ENCODE data around the gene NGEF. TPM values are rescaled to one million over a fixed set of nuclear protein-coding genes. Genes with fewer than 3 reads are reported as not detected.

NGEF gene
- total RNA-seq, 2 experiments from 2014 or later = 0.63 TPM; not detected in 1

DNA sequence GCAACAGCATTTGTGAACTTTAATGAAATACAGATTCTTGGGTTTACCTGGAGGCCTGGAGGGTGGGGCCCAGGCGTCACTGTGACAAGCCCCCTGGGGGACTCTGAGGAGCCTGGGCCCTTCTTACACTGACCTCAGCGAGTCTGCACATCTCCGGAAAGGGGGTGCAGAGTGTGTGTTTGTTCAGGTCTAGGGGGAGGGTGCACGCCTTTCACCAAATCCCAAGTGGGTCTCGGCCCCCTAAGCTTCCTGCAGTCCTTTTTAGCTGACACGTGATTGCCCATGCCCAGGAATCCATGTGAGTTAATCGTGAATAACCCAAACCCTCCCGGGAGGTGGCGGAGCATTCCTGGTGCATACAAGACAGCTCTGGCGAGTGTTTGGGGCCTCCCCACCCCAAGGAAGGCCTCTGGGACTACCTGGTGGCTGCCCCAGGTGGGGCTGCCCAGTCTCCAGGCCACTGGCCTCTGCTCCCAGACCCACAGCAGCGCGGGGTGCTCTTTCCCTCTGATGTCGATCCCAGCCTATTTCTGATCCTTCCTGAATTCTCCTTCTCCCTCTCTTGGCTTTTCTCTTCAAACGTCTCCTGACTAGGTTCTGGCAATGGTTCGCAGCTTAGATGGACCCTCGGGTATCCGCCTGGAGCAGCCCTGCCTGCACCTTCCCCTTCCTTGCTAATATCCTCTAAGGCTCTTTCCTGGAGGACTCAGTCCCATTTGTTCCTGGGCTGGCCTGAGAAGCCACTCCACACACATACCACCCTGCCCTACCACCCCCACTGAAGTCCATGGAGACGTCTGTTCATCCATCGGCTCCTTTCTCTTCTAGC, 10.0 kb downstream of the NGEF start:
- no peak for DNase-seq
- H3K4me3 Mint-ChIP-seq = no peak overlapping the region
- no peak for ATAC-seq
- H3K36me3 Mint-ChIP-seq (ENCODE audit: low read depth) = no peaks in the 10 kb centered on the region
- POLR2A ChIA-PET = no interaction called here
- TF ChIP-seq, protein P1, sequence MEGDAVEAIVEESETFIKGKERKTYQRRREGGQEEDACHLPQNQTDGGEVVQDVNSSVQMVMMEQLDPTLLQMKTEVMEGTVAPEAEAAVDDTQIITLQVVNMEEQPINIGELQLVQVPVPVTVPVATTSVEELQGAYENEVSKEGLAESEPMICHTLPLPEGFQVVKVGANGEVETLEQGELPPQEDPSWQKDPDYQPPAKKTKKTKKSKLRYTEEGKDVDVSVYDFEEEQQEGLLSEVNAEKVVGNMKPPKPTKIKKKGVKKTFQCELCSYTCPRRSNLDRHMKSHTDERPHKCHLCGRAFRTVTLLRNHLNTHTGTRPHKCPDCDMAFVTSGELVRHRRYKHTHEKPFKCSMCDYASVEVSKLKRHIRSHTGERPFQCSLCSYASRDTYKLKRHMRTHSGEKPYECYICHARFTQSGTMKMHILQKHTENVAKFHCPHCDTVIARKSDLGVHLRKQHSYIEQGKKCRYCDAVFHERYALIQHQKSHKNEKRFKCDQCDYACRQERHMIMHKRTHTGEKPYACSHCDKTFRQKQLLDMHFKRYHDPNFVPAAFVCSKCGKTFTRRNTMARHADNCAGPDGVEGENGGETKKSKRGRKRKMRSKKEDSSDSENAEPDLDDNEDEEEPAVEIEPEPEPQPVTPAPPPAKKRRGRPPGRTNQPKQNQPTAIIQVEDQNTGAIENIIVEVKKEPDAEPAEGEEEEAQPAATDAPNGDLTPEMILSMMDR (IDR thresholded peaks at IDR 0.05) = no peak
- CTCF ChIA-PET = interaction anchor here (1.5 kb wide), 1 partner anchor 50 kb away, joined by 3 read pairs; no protein-coding TSS in a partner anchor
- no peak overlapping the region for H3K27ac Mint-ChIP-seq
- no peaks in the 10 kb centered on the region for H3K9me3 Mint-ChIP-seq
- no peaks in the 10 kb centered on the region for H3K4me1 Mint-ChIP-seq (ENCODE audit: low read depth)
- intact Hi-C loops (cut with micrococcal nuclease) = no loop called here
- no peaks in the 10 kb centered on the region for H3K27me3 Mint-ChIP-seq

DNA sequence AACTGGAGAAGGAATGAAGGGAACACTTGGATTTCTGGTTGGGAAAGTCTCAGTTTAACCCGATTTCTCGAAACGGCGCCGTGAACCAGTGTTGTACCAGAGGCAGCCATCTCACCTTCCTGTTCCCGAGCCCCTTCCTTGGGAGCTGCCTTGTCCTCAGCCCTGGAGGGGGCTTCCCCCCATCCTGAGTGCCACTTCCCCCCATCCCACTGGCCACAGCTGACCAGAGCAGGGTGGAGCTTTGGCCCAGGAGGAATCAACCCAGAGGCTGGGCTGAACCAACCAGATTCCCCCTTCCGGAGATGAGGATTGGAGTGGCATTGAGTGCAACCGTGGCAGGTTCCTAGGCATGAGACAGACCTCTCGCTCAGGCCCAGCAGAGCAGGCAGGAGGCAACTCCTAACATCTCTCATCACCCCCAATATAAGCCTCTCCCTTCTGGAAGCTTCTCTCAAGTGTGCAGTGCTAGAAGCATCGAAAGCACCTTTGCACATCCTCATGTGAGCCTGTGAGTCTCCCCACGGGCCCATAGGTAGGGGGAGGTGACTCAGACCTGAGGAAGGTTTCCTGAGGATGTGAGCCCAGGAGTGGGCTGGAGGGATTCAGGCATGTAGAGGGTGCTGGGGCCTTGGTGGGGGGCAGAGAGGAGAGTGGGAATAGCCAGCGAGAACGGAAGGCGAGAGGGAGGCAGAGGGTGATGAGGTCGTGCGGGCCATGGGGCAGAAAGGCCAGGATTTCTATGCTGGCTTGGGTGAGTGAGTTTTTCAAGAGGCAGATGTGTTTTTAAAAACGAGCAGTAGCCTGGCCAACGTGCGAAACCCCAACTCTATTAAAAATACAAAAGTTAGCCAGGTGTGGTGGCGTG, 11.9 kb downstream of the NGEF start:
- no peaks in the 10 kb centered on the region for H3K36me3 Mint-ChIP-seq (ENCODE audit: low read depth)
- ChIA-PET POLR2A (no interaction called here), CTCF (no interaction called here)
- ATAC-seq = no peak
- DNase-seq = no peak
- H3K27ac Mint-ChIP-seq = no peak overlapping the region
- no peaks in the 10 kb centered on the region for H3K4me1 Mint-ChIP-seq (ENCODE audit: low read depth)
- H3K9me3 Mint-ChIP-seq = no peaks in the 10 kb centered on the region
- no peak overlapping the region for H3K4me3 Mint-ChIP-seq
- intact Hi-C loops (cut with micrococcal nuclease) = no loop called here
- H3K27me3 Mint-ChIP-seq = no peaks in the 10 kb centered on the region
- TF ChIP-seq, protein P1 (IDR thresholded peaks at IDR 0.05) = no peak

DNA sequence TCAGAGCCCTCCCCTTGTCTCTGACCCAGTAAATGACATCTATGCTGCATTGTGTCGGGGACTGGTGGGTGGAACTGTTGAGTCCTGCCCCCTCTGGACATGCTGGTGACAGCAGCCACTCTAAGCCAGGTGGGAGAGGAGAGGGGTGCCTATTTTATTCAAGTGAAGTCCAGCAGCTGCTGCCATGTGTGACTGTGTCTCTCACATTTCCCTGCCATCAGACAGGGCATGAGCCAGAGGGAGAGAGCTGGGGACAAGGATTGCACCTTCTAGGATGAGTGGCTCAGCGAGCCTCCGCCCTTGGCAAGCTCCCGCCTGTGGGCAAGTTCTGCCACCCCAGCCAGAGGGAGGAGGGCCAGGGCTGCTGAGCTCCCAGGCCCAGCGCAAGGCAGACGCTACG, 13.7 kb downstream of the NGEF start:
- H3K9me3 Mint-ChIP-seq = no peaks in the 10 kb centered on the region
- H3K36me3 Mint-ChIP-seq (ENCODE audit: low read depth) = no peaks in the 10 kb centered on the region
- TF ChIP-seq, protein P1 (IDR thresholded peaks at IDR 0.05) = no peak
- no peak overlapping the region for H3K27ac Mint-ChIP-seq
- H3K4me1 Mint-ChIP-seq (ENCODE audit: low read depth) = no peaks in the 10 kb centered on the region
- POLR2A ChIA-PET = no interaction called here
- no peaks in the 10 kb centered on the region for H3K27me3 Mint-ChIP-seq
- DNase-seq (no peak), ATAC-seq (no peak)
- CTCF ChIA-PET = no interaction called here
- no peak overlapping the region for H3K4me3 Mint-ChIP-seq
- intact Hi-C loops (cut with micrococcal nuclease) = no loop called here

DNA sequence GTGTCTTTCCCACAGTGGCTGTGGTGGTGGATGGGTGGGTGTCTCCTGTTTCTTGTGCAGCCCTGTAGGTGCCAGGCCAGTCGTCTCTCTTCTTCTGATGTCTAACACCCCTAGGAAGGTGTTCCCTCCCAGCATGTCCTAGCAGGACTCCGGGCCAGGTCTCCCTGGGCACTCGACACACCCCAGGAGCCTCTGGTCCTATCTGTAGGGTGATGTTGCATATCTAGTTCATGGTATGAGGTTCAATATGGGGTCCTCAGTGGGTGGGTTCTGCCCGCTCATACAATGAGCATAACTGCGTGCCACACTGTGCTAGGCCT, 14.4 kb downstream of the NGEF start:
- TF ChIP-seq, protein P1 (IDR thresholded peaks at IDR 0.05) = no peak
- H3K4me1 Mint-ChIP-seq (ENCODE audit: low read depth) = no peaks in the 10 kb centered on the region
- H3K36me3 Mint-ChIP-seq (ENCODE audit: low read depth) = no peaks in the 10 kb centered on the region
- no peaks in the 10 kb centered on the region for H3K9me3 Mint-ChIP-seq
- H3K27me3 Mint-ChIP-seq = no peaks in the 10 kb centered on the region
- ATAC-seq = no peak
- no peak overlapping the region for H3K27ac Mint-ChIP-seq
- H3K4me3 Mint-ChIP-seq = no peak overlapping the region
- ChIA-PET POLR2A (no interaction called here), CTCF (no interaction called here)
- DNase-seq = no peak
- intact Hi-C loops (cut with micrococcal nuclease) = no loop called here
